ENCODE data around the gene KCNG3.
"Not testable (repeated sequence)": the region's sequence is repeated elsewhere in the genome, so short reads cannot be mapped to it uniquely, and the experiment has no call there.

The KCNG3 gene

GRCh38 chr2:42425697-42426096, 68.1 kb downstream of the KCNG3 start:
- H3K4me1 Mint-ChIP-seq (ENCODE audit: low read depth), result no peaks in the 10 kb centered on the region
- no peak overlapping the region for H3K27ac Mint-ChIP-seq
- H3K27me3 Mint-ChIP-seq (ENCODE audit: low read depth), result peaks cover 6% of the 10 kb centered on the region
- no peaks in the 10 kb centered on the region for H3K36me3 Mint-ChIP-seq (ENCODE audit: low read depth)
- no peak overlapping the region for H3K4me3 Mint-ChIP-seq
- no peaks in the 10 kb centered on the region for H3K9me3 Mint-ChIP-seq

- no peaks in the 10 kb centered on the region for H3K27me3 Mint-ChIP-seq (ENCODE audit: low read depth)
- H3K36me3 Mint-ChIP-seq (ENCODE audit: low read depth), result no peaks in the 10 kb centered on the region
- no peaks in the 10 kb centered on the region for H3K4me1 Mint-ChIP-seq (ENCODE audit: low read depth)
- H3K27ac Mint-ChIP-seq, result no peak overlapping the region
- H3K9me3 Mint-ChIP-seq, result no peaks in the 10 kb centered on the region
- no peak overlapping the region for H3K4me3 Mint-ChIP-seq
Measured at GRCh38 chr2:42424033-42424432, 69.7 kb downstream of the KCNG3 start.

- Mint-ChIP-seq H3K9me3 (no peaks in the 10 kb centered on the region), H3K27ac (no peak overlapping the region), H3K27me3 (ENCODE audit: low read depth) (no peaks in the 10 kb centered on the region), H3K36me3 (ENCODE audit: low read depth) (no peaks in the 10 kb centered on the region), H3K4me1 (ENCODE audit: low read depth) (no peaks in the 10 kb centered on the region), H3K4me3 (no peak overlapping the region)
Measured at GRCh38 chr2:42421601-42422239, 72.1 kb downstream of the KCNG3 start.

- no peaks in the 10 kb centered on the region for H3K36me3 Mint-ChIP-seq (ENCODE audit: low read depth)
- H3K27me3 Mint-ChIP-seq (ENCODE audit: low read depth), result no peaks in the 10 kb centered on the region
- H3K27ac Mint-ChIP-seq, result no peak overlapping the region
- H3K9me3 Mint-ChIP-seq, result no peaks in the 10 kb centered on the region
- H3K4me3 Mint-ChIP-seq, result no peak overlapping the region
- H3K4me1 Mint-ChIP-seq (ENCODE audit: low read depth), result no peaks in the 10 kb centered on the region
Measured at GRCh38 chr2:42421157-42421485, 72.7 kb downstream of the KCNG3 start.

GRCh38 chr2:42414648-42415047, 79.1 kb downstream of the KCNG3 start:
- H3K4me1 Mint-ChIP-seq (ENCODE audit: low read depth), result no peaks in the 10 kb centered on the region
- no peak overlapping the region for H3K27ac Mint-ChIP-seq
- H3K27me3 Mint-ChIP-seq (ENCODE audit: low read depth), result peaks cover 9% of the 10 kb centered on the region
- peaks cover 4% of the 10 kb centered on the region for H3K36me3 Mint-ChIP-seq (ENCODE audit: low read depth)
- peaks cover 23% of the 10 kb centered on the region for H3K9me3 Mint-ChIP-seq
- H3K4me3 Mint-ChIP-seq, result no peak overlapping the region

GRCh38 chr2:42414158-42414557, 79.6 kb downstream of the KCNG3 start:
- Mint-ChIP-seq H3K9me3 (peaks cover 23% of the 10 kb centered on the region), H3K27ac (no peak overlapping the region), H3K36me3 (ENCODE audit: low read depth) (peaks cover 4% of the 10 kb centered on the region), H3K27me3 (ENCODE audit: low read depth) (peaks cover 9% of the 10 kb centered on the region), H3K4me3 (no peak overlapping the region), H3K4me1 (ENCODE audit: low read depth) (no peaks in the 10 kb centered on the region)

DNA sequence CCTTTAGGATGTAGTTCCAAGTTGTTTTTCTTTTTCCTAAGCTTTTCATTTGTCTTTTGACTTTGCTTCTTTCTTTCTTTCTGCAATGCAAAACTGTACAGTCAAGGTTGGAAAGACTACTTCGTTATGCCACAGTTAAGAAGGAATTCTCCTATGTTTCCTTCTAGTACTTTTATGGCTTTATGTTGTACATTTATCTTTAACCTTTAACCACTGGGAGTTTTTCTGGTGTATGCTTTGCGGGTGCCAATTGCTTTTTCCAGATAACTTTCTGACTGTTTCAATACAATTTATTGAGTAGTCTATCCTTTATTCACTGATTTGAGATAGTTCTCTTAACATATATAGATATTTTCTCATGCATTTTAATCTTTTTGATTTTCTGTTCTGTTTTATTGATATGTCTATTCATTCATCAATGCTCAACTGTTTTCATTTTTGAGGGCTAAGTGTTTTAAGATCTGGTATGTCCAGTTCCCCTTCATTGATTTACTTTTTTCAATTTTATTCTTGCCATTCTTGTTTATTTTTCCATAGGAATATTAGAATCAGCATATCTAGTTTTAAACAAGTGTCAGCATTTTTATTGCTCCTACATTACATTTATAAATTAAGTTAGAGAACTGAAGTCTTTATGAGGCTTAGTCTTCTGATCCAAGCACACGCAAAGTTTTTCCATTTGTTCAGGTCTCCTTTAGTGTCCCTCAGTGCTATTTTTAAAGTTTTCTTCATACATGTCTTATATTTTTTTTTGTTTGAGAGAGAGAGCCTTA, 82.9 kb downstream of the KCNG3 start:
- peaks cover 4% of the 10 kb centered on the region for H3K36me3 Mint-ChIP-seq (ENCODE audit: low read depth)
- H3K27ac Mint-ChIP-seq, result no peak overlapping the region
- H3K27me3 Mint-ChIP-seq (ENCODE audit: low read depth), result peaks cover 9% of the 10 kb centered on the region
- no peak overlapping the region for H3K4me3 Mint-ChIP-seq
- H3K4me1 Mint-ChIP-seq (ENCODE audit: low read depth), result no peaks in the 10 kb centered on the region
- H3K9me3 Mint-ChIP-seq, result peaks cover 23% of the 10 kb centered on the region

DNA sequence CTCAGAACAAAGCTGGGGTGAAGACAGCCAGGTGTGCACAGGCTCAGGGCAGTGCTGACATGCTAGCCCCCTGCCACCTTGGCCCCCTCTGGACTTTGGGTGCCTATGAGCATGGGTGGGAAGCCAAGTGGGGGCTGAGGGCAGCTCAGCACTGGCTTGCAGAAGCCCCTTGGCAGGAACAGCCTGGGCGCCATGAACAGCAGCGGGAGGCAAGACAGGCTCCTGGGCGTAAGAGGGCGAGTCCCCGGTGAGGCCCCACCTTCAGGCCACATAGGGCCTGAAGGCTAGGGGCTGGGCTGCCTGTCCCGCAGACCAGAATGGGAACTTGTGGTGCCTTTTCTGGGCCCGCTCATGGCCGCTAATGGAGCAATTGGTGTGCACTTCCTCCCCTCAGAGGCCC, 85.8 kb downstream of the KCNG3 start:
- Mint-ChIP-seq H3K9me3 (no peaks in the 10 kb centered on the region), H3K27ac (no peak overlapping the region), H3K4me1 (ENCODE audit: low read depth) (no peaks in the 10 kb centered on the region), H3K36me3 (ENCODE audit: low read depth) (no peaks in the 10 kb centered on the region), H3K4me3 (no peak overlapping the region), H3K27me3 (ENCODE audit: low read depth) (peaks cover 4% of the 10 kb centered on the region)

DNA sequence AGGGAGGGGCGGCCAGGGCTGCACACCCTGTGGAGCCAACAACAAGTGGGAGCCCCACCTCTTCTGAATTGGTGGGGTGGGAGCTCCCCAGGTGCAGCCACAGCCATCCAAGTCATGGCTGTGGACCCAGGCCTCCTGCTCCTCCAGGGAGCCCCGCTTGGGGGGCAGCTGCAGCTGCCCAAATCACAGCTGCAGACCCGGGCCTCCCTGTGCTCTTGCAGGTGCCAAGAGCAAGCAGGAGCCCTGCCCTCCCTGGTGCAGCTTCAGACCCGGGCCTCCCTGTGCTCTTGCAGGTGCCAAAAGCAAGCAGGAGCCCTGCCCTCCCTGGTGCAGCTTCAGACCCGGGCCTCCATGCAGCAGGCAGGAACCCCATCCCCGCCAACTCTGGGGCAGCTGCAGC, 86.3 kb downstream of the KCNG3 start:
- H3K36me3 Mint-ChIP-seq (ENCODE audit: low read depth), result no peaks in the 10 kb centered on the region
- H3K4me1 Mint-ChIP-seq (ENCODE audit: low read depth), result no peaks in the 10 kb centered on the region
- no peaks in the 10 kb centered on the region for H3K9me3 Mint-ChIP-seq
- H3K27me3 Mint-ChIP-seq (ENCODE audit: low read depth), result peaks cover 4% of the 10 kb centered on the region
- no peak overlapping the region for H3K4me3 Mint-ChIP-seq
- H3K27ac Mint-ChIP-seq, result no peak overlapping the region

- H3K4me1 Mint-ChIP-seq (ENCODE audit: low read depth), result no peaks in the 10 kb centered on the region
- no peak overlapping the region for H3K4me3 Mint-ChIP-seq
- no peak overlapping the region for H3K27ac Mint-ChIP-seq
- H3K9me3 Mint-ChIP-seq, result no peaks in the 10 kb centered on the region
- no peaks in the 10 kb centered on the region for H3K36me3 Mint-ChIP-seq (ENCODE audit: low read depth)
- H3K27me3 Mint-ChIP-seq (ENCODE audit: low read depth), result peaks cover 5% of the 10 kb centered on the region
Measured at GRCh38 chr2:42404676-42405075, 89.1 kb downstream of the KCNG3 start.

DNA sequence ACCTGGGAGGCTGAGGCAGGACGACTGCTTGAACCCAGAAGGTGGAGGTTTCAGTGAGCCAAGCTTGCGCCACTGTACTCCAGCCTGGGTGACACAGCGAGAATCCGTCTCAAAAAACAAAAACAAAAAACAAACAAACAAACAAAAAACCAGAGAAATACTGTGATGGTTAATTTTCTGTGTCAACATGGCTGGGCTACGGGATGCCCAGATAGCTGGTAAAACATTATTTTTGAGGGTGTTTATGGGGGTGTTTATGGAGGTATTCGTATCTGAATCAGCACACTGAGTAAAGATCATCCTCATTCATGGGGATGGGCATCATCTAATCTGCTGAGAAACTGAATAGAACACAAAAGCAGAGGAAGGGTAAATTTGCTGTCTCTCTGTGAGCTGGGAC, 92.0 kb downstream of the KCNG3 start:
- H3K4me3 Mint-ChIP-seq, result no peak overlapping the region
- H3K27ac Mint-ChIP-seq, result no peak overlapping the region
- no peaks in the 10 kb centered on the region for H3K9me3 Mint-ChIP-seq
- H3K36me3 Mint-ChIP-seq (ENCODE audit: low read depth), result no peaks in the 10 kb centered on the region
- no peaks in the 10 kb centered on the region for H3K4me1 Mint-ChIP-seq (ENCODE audit: low read depth)
- H3K27me3 Mint-ChIP-seq (ENCODE audit: low read depth), result peaks cover 8% of the 10 kb centered on the region

GRCh38 chr2:42398052-42398451, 95.7 kb downstream of the KCNG3 start:
- H3K27me3 Mint-ChIP-seq (ENCODE audit: low read depth), result peaks cover 15% of the 10 kb centered on the region
- not testable (repeated sequence) for H3K4me1 Mint-ChIP-seq (ENCODE audit: low read depth); H3K9me3 Mint-ChIP-seq; H3K36me3 Mint-ChIP-seq (ENCODE audit: low read depth); H3K27ac Mint-ChIP-seq; H3K4me3 Mint-ChIP-seq

GRCh38 chr2:42393320-42393719, 100.5 kb downstream of the KCNG3 start:
- not testable (repeated sequence) for H3K27ac Mint-ChIP-seq; H3K9me3 Mint-ChIP-seq; H3K36me3 Mint-ChIP-seq (ENCODE audit: low read depth); H3K4me3 Mint-ChIP-seq; H3K4me1 Mint-ChIP-seq (ENCODE audit: low read depth)
- peaks cover 12% of the 10 kb centered on the region for H3K27me3 Mint-ChIP-seq (ENCODE audit: low read depth)

DNA sequence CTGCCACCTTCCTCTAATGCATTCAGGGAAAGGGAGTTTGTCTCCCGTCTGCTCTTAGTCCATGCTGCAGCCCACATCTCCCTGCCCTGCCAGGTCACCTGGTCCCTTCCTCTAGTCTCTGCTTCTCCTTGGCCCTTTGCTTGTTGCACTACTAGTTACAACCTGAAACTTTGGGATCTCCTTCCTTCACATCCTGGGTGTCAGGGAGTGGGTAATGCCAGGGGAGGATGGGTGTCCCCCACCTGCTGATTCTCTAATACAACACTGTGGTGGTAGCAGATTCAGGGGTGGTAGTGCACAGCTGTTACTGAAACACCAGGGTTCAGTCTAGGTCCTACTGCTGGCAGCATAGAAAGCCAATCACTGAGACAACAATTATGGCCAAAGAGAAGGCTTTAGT, 101.6 kb downstream of the KCNG3 start:
- Mint-ChIP-seq H3K36me3 (ENCODE audit: low read depth) (no peaks in the 10 kb centered on the region), H3K27me3 (ENCODE audit: low read depth) (peaks cover 12% of the 10 kb centered on the region), H3K4me3 (no peak overlapping the region), H3K4me1 (ENCODE audit: low read depth) (no peaks in the 10 kb centered on the region), H3K9me3 (no peaks in the 10 kb centered on the region), H3K27ac (no peak overlapping the region)
